Sigmoid colon (tissue), 7 donors: ENCODE results near the gene CMC4. TPM values are rescaled to one million over a fixed set of nuclear protein-coding genes. Genes with fewer than 3 reads are reported as not detected.

Experiments used
- DNase-seq: peaks from one replicate; pipeline ENCODE4 v3.0.0-alpha.2; 2019
- H3K27ac ChIP-seq, 4 donors: fragments of 200-600 bp; sonication (generic); one replicate each; pipeline ENCODE4 v1.5.1; 2016 to 2019; ENCODE audit warnings: mild to moderate bottlenecking in 1 of 4
- H3K27me3 ChIP-seq, 3 donors: fragments of 200-600 bp; sonication (generic); one replicate each; pipeline ENCODE4 v1.5.1; 2019; ENCODE audit warnings: mild to moderate bottlenecking in 1 of 3
- H3K36me3 ChIP-seq, 4 donors: fragments of 200-600 bp; sonication (generic); one replicate each; pipeline ENCODE4 v1.5.1; 2016 to 2019
- H3K4me1 ChIP-seq, 4 donors: fragments of 200-600 bp; sonication (generic); one replicate each; pipeline ENCODE4 v1.5.1; 2017 to 2019
- H3K4me3 ChIP-seq, 4 donors: fragments of 200-600 bp; sonication (generic); one replicate each; pipeline ENCODE4 v1.5.1; 2017 to 2019; ENCODE audit warnings: mild to moderate bottlenecking in 2 of 4, moderate library complexity in 1 of 4
- H3K9me3 ChIP-seq, 4 donors: fragments of 200-600 bp in 3 of 4; sonication (generic) in 3 of 4; one replicate each; pipeline versions ENCODE4 v1.5.1 to v1.6.1; 2013 to 2019
- CTCF ChIP-seq, 4 experiments: fragments of 450-650 bp in 3 of 4; fragments of 200-600 bp in 1 of 4; IDR thresholded peaks; one replicate each; pipeline ENCODE4 v1.5.1; 2016 to 2019; ENCODE audit warnings: antibody characterized with exemption in 4 of 4, mild to moderate bottlenecking in 3 of 4, moderate library complexity in 2 of 4
- EP300 ChIP-seq, 4 donors: sonication (generic); formaldehyde crosslinking; IDR thresholded peaks; one replicate each; pipeline ENCODE4 v1.6.1; 2017; ENCODE audit warnings: antibody characterized with exemption in 4 of 4
- POLR2A ChIP-seq, 2 donors: fragments of 450-650 bp; IDR thresholded peaks; one replicate each; pipeline ENCODE4 v1.6.1; 2016; ENCODE audit warnings: antibody characterized with exemption in 2 of 2, mild to moderate bottlenecking in 2 of 2, moderate library complexity in 2 of 2
- POLR2AphosphoS5 ChIP-seq, 4 donors: sonication (generic); formaldehyde crosslinking; IDR thresholded peaks; one replicate each; pipeline ENCODE4 v1.6.1; 2017; ENCODE audit warnings: antibody characterized with exemption in 4 of 4
- WGBS, 2 donors: extraction: QIAGEN DNeasy Blood & Tissue Kit; methylation state at CpG; one replicate each; pipeline ENCODE4 v1.1.7; 2013; 5-methylcytosine and 5-hydroxymethylcytosine counted together
- intact Hi-C: fragments of 100-400 bp; cut with DNase I; formaldehyde crosslinking; loops from one replicate; pipeline ENCODE4 v1.15.1; 2023
- polyA plus RNA-seq, 3 donors: library from polyadenylated mRNA; stranded (reverse); fragments of 200-250 nt; gene quantifications; one replicate each; pipeline ENCODE4 v1.2.3, GENCODE V29; 2013
- total RNA-seq, 4 donors: library from RNA; depleted of rRNA; stranded (reverse); fragments of >200 nt; gene quantifications; one replicate each; pipeline ENCODE4 v1.1.0, GENCODE V29; 2016
- donor health status: healthy with polysubstance abuse.
- donor health status: Bipolar disorder and iron deficiency.
- donor health status: healthy.

Gene CMC4
- total and polyA plus RNA-seq, 7 donors, result 10.5 to 37.2 (median 25.7) TPM

DNA sequence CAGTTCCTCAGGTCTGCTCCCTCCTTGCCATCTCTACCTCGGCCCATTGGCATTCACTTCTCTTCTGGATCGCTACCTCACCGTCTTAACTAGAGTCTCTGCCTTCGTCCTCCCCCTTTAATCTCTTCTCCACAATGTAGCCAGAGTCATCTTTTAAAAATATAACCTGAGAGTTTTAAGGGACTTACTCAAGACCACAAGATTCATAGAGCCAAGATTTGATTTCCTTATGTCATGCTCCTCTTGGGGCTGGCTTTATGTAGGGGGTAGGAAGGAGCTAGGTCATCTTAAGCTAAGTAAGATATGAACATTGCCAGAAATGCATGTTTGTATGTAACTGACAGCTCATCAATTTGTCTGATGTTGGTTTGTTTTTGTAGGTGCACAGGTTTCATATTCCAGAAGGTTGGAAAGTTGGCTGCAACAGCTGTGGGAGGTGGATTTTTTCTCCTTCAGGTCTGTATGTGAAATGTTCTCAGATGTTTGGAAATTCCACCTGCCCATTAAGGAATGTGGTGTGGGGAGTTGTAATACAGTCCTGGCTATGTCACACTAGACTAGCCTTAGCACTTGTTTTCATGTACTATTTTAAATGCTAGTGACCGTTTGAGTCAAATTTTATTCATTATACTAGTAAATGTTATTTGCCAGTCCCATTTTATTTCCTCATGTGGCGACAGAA lies 24.7 kb downstream of the CMC4 start:
- WGBS, 2 donors, result 92% methylated on average over 6 of the region's 6 CpGs
- Histone ChIP-seq H3K27me3 (no peaks in the 10 kb centered on the region), H3K4me3 (no peak overlapping the region), H3K36me3 (peaks cover 0 to 12% (median 0%) of the 10 kb centered on the region in 4 donors), H3K9me3 (no peaks in the 10 kb centered on the region), H3K4me1 (no peaks in the 10 kb centered on the region), H3K27ac (no peak overlapping the region)
- intact Hi-C loops, result no loop called here
- TF ChIP-seq POLR2A (IDR thresholded peaks at IDR 0.05), result no peak
- no peak for TF ChIP-seq EP300 (IDR thresholded peaks at IDR 0.05)
- TF ChIP-seq POLR2AphosphoS5 (IDR thresholded peaks at IDR 0.05), result no peak
- no peak for TF ChIP-seq CTCF (IDR thresholded peaks at IDR 0.05)
- DNase-seq, result no peak

GRCh38 chrX:155035688-155036087 lies 35.2 kb downstream of the CMC4 start:
- Histone ChIP-seq H3K27me3 (no peaks in the 10 kb centered on the region), H3K36me3 (peaks cover 0 to 15% (median 0%) of the 10 kb centered on the region in 4 donors), H3K9me3 (peaks cover 0 to 2% (median 0%) of the 10 kb centered on the region in 4 donors), H3K4me1 (no peaks in the 10 kb centered on the region), H3K4me3 (no peak overlapping the region), H3K27ac (no peak overlapping the region)
- TF ChIP-seq EP300 (IDR thresholded peaks at IDR 0.05) (no peak), CTCF (IDR thresholded peaks at IDR 0.05) (no peak), POLR2AphosphoS5 (IDR thresholded peaks at IDR 0.05) (no peak), POLR2A (IDR thresholded peaks at IDR 0.05) (no peak)
- WGBS, 2 donors, result 96 to 98% methylated on average over 4 of the region's 4 CpGs
- no peak for DNase-seq
- intact Hi-C loops, result no loop called here

GRCh38 chrX:155031657-155032056 lies 39.3 kb downstream of the CMC4 start:
- Histone ChIP-seq H3K4me3 (no peak overlapping the region), H3K9me3 (peaks cover 0 to 2% (median 0%) of the 10 kb centered on the region in 4 donors), H3K36me3 (peaks cover 0 to 15% (median 0%) of the 10 kb centered on the region in 4 donors), H3K4me1 (peaks cover 0 to 14% (median 9%) of the 10 kb centered on the region in 4 donors), H3K27ac (no peak overlapping the region), H3K27me3 (no peaks in the 10 kb centered on the region)
- WGBS, 2 donors, result 87 to 94% methylated on average over 5 of the region's 5 CpGs
- no peak for TF ChIP-seq POLR2AphosphoS5 (IDR thresholded peaks at IDR 0.05)
- intact Hi-C loops, result no loop called here
- DNase-seq, result no peak

DNA sequence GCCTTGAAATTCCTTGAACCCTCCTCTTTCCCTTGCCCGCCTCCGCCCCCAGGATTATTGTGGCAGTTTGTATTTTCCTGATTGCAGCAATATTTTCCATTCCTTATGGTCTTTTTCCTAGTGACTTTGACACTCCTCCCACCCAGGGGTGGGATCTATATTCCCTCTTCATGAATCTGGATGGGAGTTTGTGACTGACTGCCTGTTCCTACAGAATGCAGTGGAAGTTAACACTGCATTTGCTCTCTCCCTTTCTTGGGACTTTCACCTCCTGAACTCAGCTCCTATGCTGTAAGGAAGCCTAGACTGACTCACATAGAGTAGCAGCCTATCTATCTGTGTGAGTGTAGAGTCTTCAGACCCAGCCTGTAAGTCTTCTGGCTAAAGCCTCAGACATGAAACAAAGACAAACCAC lies 42.1 kb downstream of the CMC4 start:
- H3K36me3 ChIP-seq, result peaks cover 0 to 4% (median 0%) of the 10 kb centered on the region in 4 donors
- intact Hi-C loops, result no loop called here
- H3K4me1 ChIP-seq, result peaks cover 0 to 14% (median 9%) of the 10 kb centered on the region in 4 donors
- H3K4me3 ChIP-seq, result no peak overlapping the region
- no peaks in the 10 kb centered on the region for H3K27me3 ChIP-seq
- WGBS, 2 donors, result 27 to 77% methylated on average over 2 of the region's 2 CpGs
- TF ChIP-seq CTCF (IDR thresholded peaks at IDR 0.05), result no peak
- no peak for TF ChIP-seq EP300 (IDR thresholded peaks at IDR 0.05)
- no peak for TF ChIP-seq POLR2AphosphoS5 (IDR thresholded peaks at IDR 0.05)
- no peaks in the 10 kb centered on the region for H3K9me3 ChIP-seq
- no peak for DNase-seq
- peak overlapping the region; percentile 90 to 96 (median 94) for H3K27ac ChIP-seq

DNA sequence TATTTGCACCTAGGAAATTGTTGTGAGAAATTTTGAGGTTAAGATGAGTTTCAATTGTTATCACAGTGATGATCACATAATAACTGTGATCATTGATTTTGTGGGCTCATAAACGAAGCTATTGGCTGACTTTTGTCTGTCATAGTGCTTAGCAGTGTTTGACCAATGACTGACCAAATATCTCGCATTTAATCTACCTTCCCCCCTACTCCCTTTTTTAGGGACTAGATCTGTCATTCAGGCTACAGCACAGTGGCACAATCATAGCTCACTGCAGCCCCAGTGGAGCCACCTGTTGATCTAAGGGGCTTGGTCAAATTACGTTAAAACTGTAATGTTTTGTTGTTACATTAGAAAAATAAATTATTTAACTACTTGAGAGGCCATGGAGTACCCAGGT lies 42.8 kb downstream of the CMC4 start:
- Histone ChIP-seq H3K9me3 (no peaks in the 10 kb centered on the region), H3K27me3 (no peaks in the 10 kb centered on the region), H3K27ac (peak overlapping the region; percentile 90 to 96 (median 94)), H3K4me1 (peaks cover 0 to 14% (median 9%) of the 10 kb centered on the region in 4 donors), H3K36me3 (no peaks in the 10 kb centered on the region), H3K4me3 (peak overlapping the region in 3 of 4 donors; percentile 61 to 65 (median 62))
- DNase-seq, result no peak
- WGBS, 2 donors, result 4 to 24% methylated on average over 3 of the region's 3 CpGs
- TF ChIP-seq EP300 (IDR thresholded peaks at IDR 0.05) (no peak), POLR2AphosphoS5 (IDR thresholded peaks at IDR 0.05) (no peak), CTCF (IDR thresholded peaks at IDR 0.05) (no peak), POLR2A (IDR thresholded peaks at IDR 0.05) (no peak)
- intact Hi-C loops, result no loop called here
